ENCODE results near the gene TBC1D22A.

Gene TBC1D22A

GRCh38 chr22:47198801-47199251 lies 436.4 kb downstream of the TBC1D22A start:
- in situ Hi-C loops (cut with HindIII; ENCODE audit: low sequenced_read_pairs) = no loop called here

- in situ Hi-C loops (cut with HindIII; ENCODE audit: low sequenced_read_pairs) = no loop called here
Measured at GRCh38 chr22:47199261-47199978, 437.0 kb downstream of the TBC1D22A start.

GRCh38 chr22:47199979-47200272 lies 437.5 kb downstream of the TBC1D22A start:
- in situ Hi-C loops (cut with HindIII; ENCODE audit: low sequenced_read_pairs) = no loop called here

GRCh38 chr22:47200273-47201051 lies 438.0 kb downstream of the TBC1D22A start:
- in situ Hi-C loops (cut with HindIII; ENCODE audit: low sequenced_read_pairs) = no loop called here

- in situ Hi-C loops (cut with HindIII; ENCODE audit: low sequenced_read_pairs) = no loop called here
Measured at GRCh38 chr22:47201186-47201995, 438.9 kb downstream of the TBC1D22A start.

- in situ Hi-C loops (cut with HindIII; ENCODE audit: low sequenced_read_pairs) = no loop called here
Measured at GRCh38 chr22:47201996-47202818, 439.8 kb downstream of the TBC1D22A start.

GRCh38 chr22:47202819-47203553 lies 440.5 kb downstream of the TBC1D22A start:
- in situ Hi-C loops (cut with HindIII; ENCODE audit: low sequenced_read_pairs) = no loop called here

- in situ Hi-C loops (cut with HindIII; ENCODE audit: low sequenced_read_pairs) = no loop called here
Measured at GRCh38 chr22:47203554-47203991, 441.1 kb downstream of the TBC1D22A start.

GRCh38 chr22:47204002-47204979 lies 441.8 kb downstream of the TBC1D22A start:
- in situ Hi-C loops (cut with HindIII; ENCODE audit: low sequenced_read_pairs) = no loop called here

- in situ Hi-C loops (cut with HindIII; ENCODE audit: low sequenced_read_pairs) = loop anchor here (5.0 kb wide), 1 partner anchor 53 kb away; no protein-coding TSS in a partner anchor
Measured at GRCh38 chr22:47205081-47205491, 442.6 kb downstream of the TBC1D22A start.

GRCh38 chr22:47205554-47205953 lies 443.1 kb downstream of the TBC1D22A start:
- in situ Hi-C loops (cut with HindIII; ENCODE audit: low sequenced_read_pairs) = loop anchor here (5.0 kb wide), 1 partner anchor 53 kb away; no protein-coding TSS in a partner anchor

GRCh38 chr22:47206164-47206563 lies 443.7 kb downstream of the TBC1D22A start:
- in situ Hi-C loops (cut with HindIII; ENCODE audit: low sequenced_read_pairs) = loop anchor here (5.0 kb wide), 1 partner anchor 54 kb away; no protein-coding TSS in a partner anchor

GRCh38 chr22:47206666-47207218 lies 444.3 kb downstream of the TBC1D22A start:
- in situ Hi-C loops (cut with HindIII; ENCODE audit: low sequenced_read_pairs) = loop anchor here (5.0 kb wide), 1 partner anchor 54 kb away; no protein-coding TSS in a partner anchor

- in situ Hi-C loops (cut with HindIII; ENCODE audit: low sequenced_read_pairs) = loop anchor here (5.0 kb wide), 1 partner anchor 55 kb away; no protein-coding TSS in a partner anchor
Measured at GRCh38 chr22:47207387-47207786, 444.9 kb downstream of the TBC1D22A start.

- in situ Hi-C loops (cut with HindIII; ENCODE audit: low sequenced_read_pairs) = loop anchor here (5.0 kb wide), 1 partner anchor 56 kb away; no protein-coding TSS in a partner anchor
Measured at GRCh38 chr22:47207846-47208554, 445.6 kb downstream of the TBC1D22A start.

- in situ Hi-C loops (cut with HindIII; ENCODE audit: low sequenced_read_pairs) = loop anchor here (5.0 kb wide), 1 partner anchor 56 kb away; no protein-coding TSS in a partner anchor
Measured at GRCh38 chr22:47208630-47209029, 446.2 kb downstream of the TBC1D22A start.

- in situ Hi-C loops (cut with HindIII; ENCODE audit: low sequenced_read_pairs) = loop anchor here (5.0 kb wide), 1 partner anchor 57 kb away; no protein-coding TSS in a partner anchor
Measured at GRCh38 chr22:47209040-47209514, 446.6 kb downstream of the TBC1D22A start.
